Neural cell (in vitro differentiated cells): ENCODE data around the gene NACC1. TPM values are rescaled to one million over a fixed set of nuclear protein-coding genes. Genes with fewer than 3 reads are reported as not detected.

ENCODE experiments used
- H2AFZ ChIP-seq: fragments of 200-600, 300-800 bp; sonication (generic), shearing (Covaris generic); 2 replicates; pipeline ENCODE4 v1.6.0; 2014; ENCODE audit warnings: low read depth, mild to moderate bottlenecking, antibody characterized with exemption, low read length, moderate library complexity
- H3F3A ChIP-seq: fragments of 200-600 bp; shearing (Covaris generic); 2 replicates; pipeline ENCODE4 v1.6.1; 2016; ENCODE audit warnings: mild to moderate bottlenecking, moderate library complexity, mixed read lengths, antibody characterized with exemption, low read length; ENCODE audit not compliant: insufficient read depth, poor library complexity, severe bottlenecking
- H3K27ac ChIP-seq: fragments of 200-600, 300-800 bp; sonication (generic), shearing (Covaris generic); 2 replicates; pipeline ENCODE4 v1.5.1; 2014; ENCODE audit warnings: mild to moderate bottlenecking, low read length, moderate library complexity
- H3K27me3 ChIP-seq: fragments of 300-800, 200-600 bp; sonication (generic), shearing (Covaris generic); 2 replicates; pipeline ENCODE4 v1.6.0; 2014; ENCODE audit warnings: mild to moderate bottlenecking, low read depth, low read length, moderate library complexity; ENCODE audit not compliant: insufficient read depth
- H3K36me3 ChIP-seq: fragments of 300-800, 200-600 bp; sonication (generic), shearing (Covaris generic); 2 replicates; pipeline ENCODE4 v1.5.1; 2014; ENCODE audit warnings: mild to moderate bottlenecking, antibody characterized with exemption, low read length, moderate library complexity; ENCODE audit not compliant: insufficient read depth
- H3K4me2 ChIP-seq: fragments of 300-800, 200-600 bp; sonication (generic), shearing (Covaris generic); 2 replicates; pipeline ENCODE4 v1.6.0; 2014; ENCODE audit warnings: mild to moderate bottlenecking, low read length
- H3K4me3 ChIP-seq: fragments of 300-800, 200-600 bp; sonication (generic), shearing (Covaris generic); 2 replicates; pipeline ENCODE4 v1.5.1; 2014; ENCODE audit warnings: mild to moderate bottlenecking, low read length, moderate library complexity
- H3K79me2 ChIP-seq: fragments of 200-600 bp; shearing (Covaris generic); replicated peaks from 2 replicates; pipeline ENCODE4 v1.6.0; 2014; ENCODE audit warnings: mild to moderate bottlenecking, low read length, moderate library complexity; ENCODE audit not compliant: insufficient read depth
- H3K9ac ChIP-seq: fragments of 300-800, 200-600 bp; sonication (generic), shearing (Covaris generic); 2 replicates; pipeline ENCODE4 v1.6.1; 2016; ENCODE audit warnings: mild to moderate bottlenecking, low read length, mixed read lengths
- H3K9me2 ChIP-seq: fragments of 200-600 bp; shearing (Covaris generic); 2 replicates; pipeline ENCODE4 v1.6.1; 2016; ENCODE audit warnings: mild to moderate bottlenecking, low read length, mixed read lengths; ENCODE audit not compliant: insufficient read depth
- H3K9me3 ChIP-seq: fragments of 200-600, 300-800 bp; sonication (generic), shearing (Covaris generic); 2 replicates; pipeline ENCODE4 v1.6.1; 2016; ENCODE audit warnings: mild to moderate bottlenecking, mixed run types, low read length, moderate library complexity, mixed read lengths
- H4K20me1 ChIP-seq: fragments of 200-600 bp; shearing (Covaris generic); 2 replicates; pipeline ENCODE4 v1.6.1; 2016; ENCODE audit warnings: mild to moderate bottlenecking, mixed run types; ENCODE audit not compliant: insufficient read depth
- CTCF ChIP-seq: fragments of 450-650 bp; IDR thresholded peaks from 2 replicates; pipeline ENCODE4 v1.5.1; 2014; ENCODE audit warnings: antibody characterized with exemption, mild to moderate bottlenecking, moderate library complexity; ENCODE audit not compliant: poor library complexity, severe bottlenecking
- EP300 ChIP-seq: fragments of 450-650 bp; conservative IDR thresholded peaks from 2 replicates; pipeline ENCODE4 v1.6.1; 2014; ENCODE audit warnings: antibody characterized with exemption, mild to moderate bottlenecking, moderate library complexity; ENCODE audit not compliant: poor library complexity, severe bottlenecking
- EZH2 ChIP-seq: fragments of 200-600, 300-800 bp; shearing (Covaris generic), sonication (generic); IDR thresholded peaks from 2 replicates; pipeline ENCODE4 v1.6.1; 2014; ENCODE audit warnings: antibody characterized with exemption, low read length, borderline replicate concordance, mild to moderate bottlenecking; ENCODE audit not compliant: insufficient read depth, poor library complexity, severe bottlenecking
- MXI1 ChIP-seq: fragments of 450-650 bp; conservative IDR thresholded peaks from 2 replicates; pipeline ENCODE4 v1.6.1; 2014; ENCODE audit warnings: antibody characterized with exemption, mild to moderate bottlenecking; ENCODE audit not compliant: poor library complexity, severe bottlenecking
- POLR2AphosphoS5 ChIP-seq: IDR thresholded peaks from 2 replicates; pipeline ENCODE4 v1.6.1; 2012
- RAD21 ChIP-seq: fragments of 450-650 bp; conservative IDR thresholded peaks from 2 replicates; pipeline ENCODE4 v1.6.1; 2014; ENCODE audit warnings: antibody characterized with exemption, mild to moderate bottlenecking, moderate library complexity
- REST ChIP-seq: IDR thresholded peaks from 2 replicates; pipeline ENCODE4 v1.6.1; 2012; ENCODE audit warnings: borderline replicate concordance
- SMC3 ChIP-seq: fragments of 450-650 bp; conservative IDR thresholded peaks from 2 replicates; pipeline ENCODE4 v1.6.1; 2014; ENCODE audit warnings: antibody characterized with exemption, mild to moderate bottlenecking, moderate library complexity; ENCODE audit not compliant: poor library complexity
- TAF1 ChIP-seq: IDR thresholded peaks from 2 replicates; pipeline ENCODE4 v1.6.1; 2012; ENCODE audit warnings: low read depth
- polyA plus RNA-seq: library from polyadenylated mRNA; depleted of rRNA; stranded (reverse); fragments of >200 nt; gene quantifications from 2 replicates; pipeline ENCODE4 v1.2.3, GENCODE V29; 2014

NACC1 gene
- polyA plus RNA-seq, 1 donor from 2014 or later, result 16.1 TPM

GRCh38 chr19:13072188-13072908, 45.7 kb upstream of the NACC1 start:
- no peaks in the 10 kb centered on the region for H3F3A ChIP-seq
- H3K4me3 ChIP-seq, result no peak overlapping the region
- H3K4me2 ChIP-seq, result no peak overlapping the region
- H2AFZ ChIP-seq, result no peak overlapping the region
- TF ChIP-seq CTCF, result no peak
- TF ChIP-seq EP300, result no peak
- no peak for TF ChIP-seq TAF1
- TF ChIP-seq SMC3, result no peak
- no peak for TF ChIP-seq RAD21
- no peaks in the 10 kb centered on the region for H3K79me2 ChIP-seq
- no peaks in the 10 kb centered on the region for H3K9me3 ChIP-seq
- H3K36me3 ChIP-seq, result no peaks in the 10 kb centered on the region
- H3K9me2 ChIP-seq, result no peaks in the 10 kb centered on the region
- peaks cover 3% of the 10 kb centered on the region for H3K27me3 ChIP-seq
- no peak overlapping the region for H3K9ac ChIP-seq
- H4K20me1 ChIP-seq, result no peaks in the 10 kb centered on the region
- no peak overlapping the region for H3K27ac ChIP-seq

GRCh38 chr19:13073263-13073662, 44.8 kb upstream of the NACC1 start:
- Histone ChIP-seq H3F3A (no peaks in the 10 kb centered on the region), H4K20me1 (no peaks in the 10 kb centered on the region), H3K9ac (no peak overlapping the region), H3K79me2 (no peaks in the 10 kb centered on the region), H3K27me3 (no peaks in the 10 kb centered on the region), H3K9me3 (no peaks in the 10 kb centered on the region), H3K4me3 (no peak overlapping the region), H3K36me3 (no peaks in the 10 kb centered on the region), H3K27ac (no peak overlapping the region), H3K4me2 (no peak overlapping the region), H2AFZ (no peak overlapping the region), H3K9me2 (no peaks in the 10 kb centered on the region)
- TF ChIP-seq EP300 (no peak), TAF1 (no peak)

GRCh38 chr19:13074378-13074777, 43.7 kb upstream of the NACC1 start:
- Histone ChIP-seq H4K20me1 (no peaks in the 10 kb centered on the region), H3F3A (no peaks in the 10 kb centered on the region), H3K9ac (no peak overlapping the region), H3K9me3 (no peaks in the 10 kb centered on the region), H3K4me3 (no peak overlapping the region), H2AFZ (no peak overlapping the region), H3K9me2 (no peaks in the 10 kb centered on the region), H3K4me2 (no peak overlapping the region), H3K27me3 (no peaks in the 10 kb centered on the region), H3K36me3 (no peaks in the 10 kb centered on the region), H3K79me2 (no peaks in the 10 kb centered on the region), H3K27ac (no peak overlapping the region)
- TF ChIP-seq EP300 (no peak), RAD21 (no peak), CTCF (no peak), EZH2 (no peak), MXI1 (no peak), TAF1 (no peak), POLR2AphosphoS5 (no peak), SMC3 (no peak), REST (no peak)
